GM12878 (cell line): ENCODE data around the gene DDHD1. TPM values are rescaled to one million over a fixed set of nuclear protein-coding genes. Genes with fewer than 3 reads are reported as not detected.

Experiments
- ATAC-seq: fragments of 200-7000 bp; cut with Tn5 transposase; 3 replicates; pipeline ENCODE4 v1.9.1; 2020; ENCODE audit warnings: mild to moderate bottlenecking, moderate library complexity
- BruUV-seq: library from RNA; stranded (reverse); fragments of 400-500 nt; replicated peaks from 2 replicates; lab custom pipeline; 2021; lab: Mats Ljungman, UMichigan
- CTCF ChIA-PET: fragments of 300-600 bp; sonication (Branson Sonifier 250); formaldehyde crosslinking; extraction: SDS; loops from one replicate; lab custom pipeline; 2021; ENCODE audit warnings: inconsistent platforms; lab: Yijun Ruan, JAX
- POLR2A ChIA-PET: fragments of 350-600 bp; formaldehyde crosslinking; extraction: SDS; loops from one replicate; lab custom pipeline; 2021; ENCODE audit warnings: inconsistent platforms; lab: Charles Lee
- RAD21 ChIA-PET: fragments of 300-600 bp; sonication (Branson Sonifier 250); formaldehyde crosslinking; loops from one replicate; lab custom pipeline; 2023; ENCODE audit warnings: antibody characterized with exemption; ENCODE audit not compliant: unreplicated experiment; lab: Charles Lee
- SMC1A ChIA-PET: fragments of 300-600 bp; sonication (Branson Sonifier 250); formaldehyde crosslinking; loops from one replicate; lab custom pipeline; 2023; ENCODE audit not compliant: unreplicated experiment, uncharacterized antibody; lab: Charles Lee
- DNase-seq: peaks from one replicate; pipeline ENCODE4 v3.0.0-alpha.2; 2011; ENCODE audit warnings: low read depth, low spot score
- FAIRE-seq: peaks from 3 replicates; lab custom pipeline; 2011; peaks lifted over from hg19 to GRCh38; lab: Jason Lieb, UNC
- H2AFZ ChIP-seq: 2 replicates; pipeline ENCODE4 v1.6.0; 2011; ENCODE audit warnings: low read depth, low read length, control low read depth; ENCODE audit not compliant: control insufficient read depth
- H3K27ac ChIP-seq: 2 replicates; pipeline ENCODE4 v1.5.1; 2011; ENCODE audit warnings: control low read depth; ENCODE audit not compliant: control insufficient read depth, insufficient read depth
- H3K27me3 ChIP-seq, 2 experiments: replicated peaks in 1 of 2; 2 replicates each; pipeline versions ENCODE4 v1.6.0 to v1.6.1; 2011; ENCODE audit warnings: low read length in 1 of 2; ENCODE audit not compliant: control insufficient read depth in 2 of 2, insufficient read depth in 2 of 2
- H3K36me3 ChIP-seq, 2 experiments: 2 replicates each; pipeline ENCODE4 v1.5.1; 2011; ENCODE audit warnings: low read length in 1 of 2; ENCODE audit not compliant: control insufficient read depth in 2 of 2, insufficient read depth in 2 of 2
- H3K4me1 ChIP-seq: 2 replicates; pipeline ENCODE4 v1.6.1; 2011; ENCODE audit warnings: mild to moderate bottlenecking, low read length, moderate library complexity, mixed read lengths; ENCODE audit not compliant: control insufficient read depth, insufficient read depth
- H3K4me2 ChIP-seq: 2 replicates; pipeline ENCODE4 v1.6.0; 2011; ENCODE audit warnings: control low read depth; ENCODE audit not compliant: control insufficient read depth, insufficient read depth
- H3K4me3 ChIP-seq: fragments of 200-600 bp; sonication (generic); 2 replicates; pipeline ENCODE4 v1.5.1; 2016
- H3K79me2 ChIP-seq: 2 replicates; pipeline ENCODE4 v1.6.0; 2011; ENCODE audit warnings: low read length; ENCODE audit not compliant: control insufficient read depth, insufficient read depth
- H3K9ac ChIP-seq: 2 replicates; pipeline ENCODE4 v1.8.0; 2011; ENCODE audit warnings: low read length, control low read depth, mixed read lengths; ENCODE audit not compliant: control insufficient read depth, insufficient read depth
- H3K9me3 ChIP-seq: replicated peaks from 3 replicates; pipeline ENCODE4 v1.5.1; 2011; ENCODE audit warnings: mild to moderate bottlenecking, low read length; ENCODE audit not compliant: control insufficient read depth, insufficient read depth
- H4K20me1 ChIP-seq: 2 replicates; pipeline ENCODE4 v1.6.0; 2011; ENCODE audit not compliant: control insufficient read depth, insufficient read depth
- CBX5 ChIP-seq: sonication (generic); IDR thresholded peaks from 2 replicates; pipeline ENCODE4 v1.6.1; 2016; ENCODE audit warnings: low read depth, moderate library complexity, mild to moderate bottlenecking, inconsistent platforms
- CHD4 ChIP-seq: fragments of 200-600 bp; sonication (generic); IDR thresholded peaks from 2 replicates; pipeline ENCODE4 v1.6.1; 2016; ENCODE audit warnings: mild to moderate bottlenecking
- CREB1 ChIP-seq: IDR thresholded peaks from 2 replicates; pipeline ENCODE4 v1.6.1; 2012; ENCODE audit warnings: low read depth, mild to moderate bottlenecking, inconsistent platforms
- DPF2 ChIP-seq: fragments of 450-650 bp; IDR thresholded peaks from 2 replicates; pipeline ENCODE4 v1.6.1; 2017; ENCODE audit warnings: mild to moderate bottlenecking
- E2F4 ChIP-seq: IDR thresholded peaks from 2 replicates; pipeline ENCODE4 v1.6.1; 2012; ENCODE audit warnings: low read depth, low read length, improper control_type of control experiment
- ELK1 ChIP-seq: IDR thresholded peaks from 2 replicates; pipeline ENCODE4 v1.6.1; 2012; ENCODE audit warnings: low read depth, low read length, improper control_type of control experiment
- HDAC6 ChIP-seq: fragments of 200-600 bp; sonication (generic); IDR thresholded peaks from one replicate; pipeline ENCODE4 v1.8.0; 2017; ENCODE audit warnings: antibody characterized with exemption; ENCODE audit not compliant: unreplicated experiment
- IKZF1 ChIP-seq: fragments of 450-650 bp; conservative IDR thresholded peaks from 2 replicates; pipeline ENCODE4 v1.6.1; 2017; ENCODE audit warnings: antibody characterized with exemption, mild to moderate bottlenecking
- KDM1A ChIP-seq: fragments of 200-600 bp; sonication (generic); IDR thresholded peaks from 2 replicates; pipeline ENCODE4 v1.6.1; 2016; ENCODE audit warnings: borderline replicate concordance
- KLF5 ChIP-seq: fragments of 450-650 bp; IDR thresholded peaks from 2 replicates; pipeline ENCODE4 v1.6.1; 2014; ENCODE audit warnings: mild to moderate bottlenecking; ENCODE audit not compliant: partially characterized antibody
- NBN ChIP-seq: fragments of 450-650 bp; IDR thresholded peaks from 2 replicates; pipeline ENCODE4 v1.6.1; 2016
- PML ChIP-seq: IDR thresholded peaks from 2 replicates; pipeline ENCODE4 v1.6.1; 2012; ENCODE audit warnings: low read length, inconsistent platforms
- SKIL ChIP-seq: fragments of 450-650 bp; IDR thresholded peaks from 2 replicates; pipeline ENCODE4 v1.6.1; 2017; ENCODE audit warnings: mild to moderate bottlenecking, low read depth, inconsistent platforms; ENCODE audit not compliant: poor library complexity, severe bottlenecking
- TAF1 ChIP-seq: IDR thresholded peaks from 2 replicates; pipeline ENCODE4 v1.6.1; 2011; ENCODE audit warnings: mild to moderate bottlenecking, low read depth, low read length, borderline replicate concordance
- TBL1XR1 ChIP-seq: IDR thresholded peaks from 2 replicates; pipeline ENCODE4 v1.6.1; 2012; ENCODE audit warnings: low read depth, low read length, improper control_type of control experiment
- TCF12 ChIP-seq: IDR thresholded peaks from 2 replicates; pipeline ENCODE4 v1.6.1; 2011; ENCODE audit warnings: low read depth, mild to moderate bottlenecking, low read length
- WRNIP1 ChIP-seq: IDR thresholded peaks from 2 replicates; pipeline ENCODE4 v1.6.1; 2011; ENCODE audit warnings: low read depth, low read length, improper control_type of control experiment, borderline replicate concordance
- ZBED1 ChIP-seq: IDR thresholded peaks from 2 replicates; pipeline ENCODE4 v1.6.1; 2016; ENCODE audit warnings: borderline replicate concordance
- ZNF217 ChIP-seq: fragments of 450-650 bp; IDR thresholded peaks from 2 replicates; pipeline ENCODE4 v1.6.1; 2017; ENCODE audit warnings: antibody characterized with exemption, mild to moderate bottlenecking
- in situ Hi-C: fragments of 300-500 bp; cut with MboI; formaldehyde crosslinking; loops from 9 replicates; pipeline ENCODE4 v1.14.3; 2018; ENCODE audit warnings: mixed read lengths
- intact Hi-C: fragments of 100-400 bp; cut with micrococcal nuclease; formaldehyde crosslinking; loops from one replicate; pipeline ENCODE4 v1.14.2; 2022; ENCODE audit not compliant: unreplicated experiment
- polyA plus RNA-seq, 11 experiments: library from polyadenylated mRNA; depleted of rRNA in 4 of 11; unstranded in 6 of 11; stranded (reverse) in 5 of 11; fragments of >200 nt; fragmentation: Nextera tagmentation in 4 of 11; fragmentation: Illumina TruSeq in 1 of 11; extraction: Ambion mirVana in 4 of 11; extraction: Trizol in 1 of 11; gene quantifications; 1 replicate in 1 of 11; 2 replicates in 10 of 11; pipeline versions ENCODE4 v1.2.1 to v1.2.3, GENCODE V29; 2011 to 2016; ENCODE audit warnings: inconsistent platforms in 2 of 11, missing spikeins in 2 of 11, low read depth in 1 of 11
- total RNA-seq, 4 experiments: library from RNA; depleted of rRNA in 3 of 4; stranded (reverse); fragments of >200 nt in 3 of 4; fragmentation: Illumina TruSeq in 1 of 4; extraction: Trizol in 1 of 4; gene quantifications; 2 replicates each; pipeline versions ENCODE4 v1.2.1 to v1.2.3, GENCODE V29; 2013 to 2021
- TF ChIP-seq, protein P1 (sequence below): IDR thresholded peaks from 2 replicates; pipeline ENCODE4 v1.6.1; 2012; ENCODE audit warnings: low read depth, low read length, improper control_type of control experiment

DDHD1 gene
- total and polyA plus RNA-seq, 10 of the 15 experiments (the other 5 are each of a cell fraction or from before 2014, with no cell fraction given) = 7.7 to 52.3 (median 28.5) TPM

DNA sequence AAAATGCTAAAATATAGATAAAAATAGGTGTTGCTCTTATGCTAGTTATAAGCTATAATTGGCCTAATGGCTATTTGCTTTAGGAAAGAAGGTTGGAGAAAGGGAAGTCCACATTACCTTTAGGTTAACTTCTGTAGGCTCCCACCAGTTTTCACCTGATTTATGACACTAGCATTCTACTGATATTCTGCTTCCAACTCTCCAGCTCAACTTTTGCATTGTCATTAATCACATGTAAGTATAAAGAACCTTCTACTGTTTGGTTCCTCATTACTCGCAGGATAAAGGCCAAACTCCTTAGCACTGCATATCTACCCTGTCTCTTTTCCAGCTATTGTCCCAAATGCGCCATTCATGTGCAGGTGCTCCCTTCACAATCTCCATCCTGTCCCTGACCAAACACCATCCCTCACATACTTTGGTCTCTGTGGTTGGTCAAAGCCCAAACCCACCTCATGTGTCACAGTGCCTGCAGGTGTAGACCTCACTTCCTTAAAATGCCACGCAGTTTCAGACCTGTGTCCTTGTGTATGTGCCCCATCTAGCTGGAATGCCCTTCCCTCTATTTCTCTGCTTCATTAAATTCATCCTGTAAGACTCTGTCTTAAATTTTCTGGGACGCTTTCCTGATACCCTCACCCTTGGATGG, 3.3 kb downstream of the DDHD1 start (continued):
- TF ChIP-seq WRNIP1 = peak; percentile 54; the same call in 1 of the 2 replicates

DNA sequence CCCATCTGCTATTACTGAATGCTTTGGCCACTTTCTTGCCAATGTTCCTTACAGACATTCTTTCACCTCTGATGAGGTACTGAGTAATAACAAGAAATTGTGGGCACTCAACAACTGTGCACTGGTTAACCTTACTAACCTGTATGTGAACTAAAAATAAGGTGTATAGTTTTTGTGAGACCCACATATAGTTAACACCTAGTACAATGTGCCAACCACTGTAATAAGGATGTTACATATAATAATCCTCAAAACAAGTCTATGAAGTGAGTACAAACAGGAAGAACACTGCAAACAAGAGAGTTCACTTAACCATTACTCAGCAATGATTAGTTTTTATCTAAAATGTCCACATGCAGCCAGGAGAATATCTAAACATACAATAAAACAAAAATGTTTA, 4.5 kb downstream of the DDHD1 start:
- peak overlapping the region; percentile 96 for H3K4me2 ChIP-seq
- no peaks in the 10 kb centered on the region for H3K9me3 ChIP-seq
- peak overlapping the region; percentile 94 for H3K4me3 ChIP-seq
- SMC1A ChIA-PET = interaction anchor here (1.0 to 7.5 kb wide), 12 partner anchors 10 to 97 kb away, joined by 3 to 127 read pairs (median 4); no protein-coding TSS in a partner anchor
- peaks cover 93% of the 10 kb centered on the region for H3K79me2 ChIP-seq
- no peak overlapping the region for H2AFZ ChIP-seq
- 0 out of 4 replicates have a peak, but pooled peaks cover 0 to 3% of the 10 kb centered on the region in 2 experiments for H3K36me3 ChIP-seq
- FAIRE-seq (peak; percentile 41), ATAC-seq (peak; percentile 15), DNase-seq (peak; percentile 57)
- H3K9ac ChIP-seq = no peak overlapping the region
- peaks cover 4% of the 10 kb centered on the region; the same call in 1 of the 2 replicates for H4K20me1 ChIP-seq
- POLR2A ChIA-PET = interaction anchor here (1.3 to 5.8 kb wide), 3 partner anchors 17 to 200 kb away, joined by 3 to 48 read pairs (median 5); no protein-coding TSS in a partner anchor
- H3K4me1 ChIP-seq = peaks cover 33% of the 10 kb centered on the region
- H3K27me3 ChIP-seq = no peaks in the 10 kb centered on the region
- H3K27ac ChIP-seq = peak overlapping the region; percentile 88
- BruUV-seq = no TSS peak
- CTCF ChIA-PET = interaction anchor here (1.0 to 6.9 kb wide), 4 partner anchors 13 to 94 kb away, joined by 4 to 60 read pairs (median 18); no protein-coding TSS in a partner anchor
- intact Hi-C loops = no loop called here
- RAD21 ChIA-PET = interaction anchor here (0.8 to 7.0 kb wide), 3 partner anchors 22 to 69 kb away, joined by 3 to 98 read pairs (median 6); no protein-coding TSS in a partner anchor
- in situ Hi-C loops = no loop called here
- TF ChIP-seq CBX5 = no peak
- peak; percentile 79; the same call in 1 of the 2 replicates for TF ChIP-seq ZNF217
- no peak for TF ChIP-seq TCF12
- TF ChIP-seq E2F4 = no peak
- no peak for TF ChIP-seq ELK1
- TF ChIP-seq, protein P1, sequence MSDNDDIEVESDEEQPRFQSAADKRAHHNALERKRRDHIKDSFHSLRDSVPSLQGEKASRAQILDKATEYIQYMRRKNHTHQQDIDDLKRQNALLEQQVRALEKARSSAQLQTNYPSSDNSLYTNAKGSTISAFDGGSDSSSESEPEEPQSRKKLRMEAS = no peak
- TF ChIP-seq KLF5 = no peak
- TF ChIP-seq TAF1 = no peak
- TF ChIP-seq KDM1A = no peak
- no peak for TF ChIP-seq HDAC6
- TF ChIP-seq IKZF1 = peak; percentile 69
- peak; percentile 78 for TF ChIP-seq DPF2
- no peak for TF ChIP-seq CHD4
- TF ChIP-seq TBL1XR1 = peak; percentile 39; the same call in 1 of the 2 replicates
- peak; percentile 60 for TF ChIP-seq SKIL
- TF ChIP-seq NBN = peak; percentile 60; the same call in 1 of the 2 replicates
- TF ChIP-seq CREB1 = peak; percentile 48; the same call in 1 of the 2 replicates
- TF ChIP-seq ZBED1 = peak; percentile 76; the same call in 1 of the 2 replicates
- peak; percentile 38 for TF ChIP-seq PML
